Measurements from ENCODE around the gene SNCAIP.

Gene SNCAIP

GRCh38 chr5:122400938-122401337 is 88.9 kb downstream of the SNCAIP start:
- DNase-seq: no peak

DNA sequence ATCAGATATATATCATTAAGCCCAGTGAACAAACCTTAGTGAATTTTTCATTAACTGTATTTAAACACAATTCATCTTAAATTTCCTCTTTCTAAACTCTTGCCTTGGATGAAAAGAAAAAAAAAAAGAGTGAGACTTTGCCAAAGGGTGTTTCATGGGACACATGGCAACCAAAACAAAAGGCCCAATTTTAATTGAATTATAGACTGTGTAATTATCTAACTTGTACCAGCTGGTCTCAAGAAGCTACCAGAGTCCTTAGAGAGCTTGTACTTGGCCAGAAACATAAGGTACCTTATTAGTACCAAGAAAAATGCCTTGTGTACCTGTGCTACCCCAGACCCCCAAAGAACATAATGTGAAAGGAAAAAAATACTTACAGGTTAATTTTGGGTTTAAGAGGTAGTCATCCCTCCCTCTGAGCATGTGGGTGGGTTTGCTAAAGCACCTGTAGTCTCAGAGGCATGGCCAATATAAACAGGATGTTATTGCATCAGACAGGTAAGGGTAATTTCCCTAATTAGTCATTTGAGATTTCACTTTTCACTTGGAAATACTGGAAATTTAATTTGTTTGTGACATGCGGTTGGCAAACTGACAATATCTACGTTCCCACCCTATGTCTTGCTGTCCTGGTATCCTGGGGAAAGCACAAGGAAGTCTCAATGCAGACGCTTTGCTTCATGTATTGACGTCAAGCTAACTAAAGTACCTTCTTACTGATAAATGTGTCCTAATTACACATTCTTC is 90.1 kb downstream of the SNCAIP start:
- no peak for DNase-seq

GRCh38 chr5:122402955-122403685 is 91.1 kb downstream of the SNCAIP start:
- DNase-seq: no peak

GRCh38 chr5:122404018-122404417 is 92.0 kb downstream of the SNCAIP start:
- no peak for DNase-seq

DNA sequence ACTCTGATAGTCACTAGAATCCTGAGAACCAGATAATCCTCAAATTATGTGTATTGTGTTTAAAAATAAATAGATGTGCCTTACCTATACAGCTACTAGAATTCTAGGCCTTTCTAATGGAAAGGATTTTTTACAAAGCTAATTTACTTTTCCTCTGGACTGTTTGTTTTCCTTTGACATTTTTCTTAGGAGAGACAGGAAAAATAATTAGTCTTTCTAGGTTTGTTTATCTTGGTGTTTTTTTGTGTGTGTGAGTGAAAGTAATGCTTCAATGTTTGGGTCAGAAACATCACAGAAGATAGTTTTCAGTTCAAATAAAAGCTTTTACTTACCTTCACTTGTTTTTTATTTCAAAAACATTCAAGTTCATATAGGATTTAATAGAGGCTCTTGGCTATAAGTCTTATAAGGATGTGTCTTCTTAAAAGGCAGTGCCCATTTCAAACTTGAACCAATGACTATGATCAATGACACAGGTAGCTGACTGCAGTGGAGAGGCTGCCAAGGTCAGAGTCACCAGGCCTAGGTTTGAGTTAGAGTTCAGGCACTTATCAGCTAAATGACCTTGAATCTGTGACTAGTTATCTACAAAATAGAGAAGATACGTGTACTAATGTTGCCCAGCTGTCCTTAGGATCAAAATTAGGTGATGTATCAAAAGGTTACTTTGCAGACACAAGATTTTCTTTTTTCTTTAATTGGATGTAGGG is 92.8 kb downstream of the SNCAIP start:
- DNase-seq: no peak

DNA sequence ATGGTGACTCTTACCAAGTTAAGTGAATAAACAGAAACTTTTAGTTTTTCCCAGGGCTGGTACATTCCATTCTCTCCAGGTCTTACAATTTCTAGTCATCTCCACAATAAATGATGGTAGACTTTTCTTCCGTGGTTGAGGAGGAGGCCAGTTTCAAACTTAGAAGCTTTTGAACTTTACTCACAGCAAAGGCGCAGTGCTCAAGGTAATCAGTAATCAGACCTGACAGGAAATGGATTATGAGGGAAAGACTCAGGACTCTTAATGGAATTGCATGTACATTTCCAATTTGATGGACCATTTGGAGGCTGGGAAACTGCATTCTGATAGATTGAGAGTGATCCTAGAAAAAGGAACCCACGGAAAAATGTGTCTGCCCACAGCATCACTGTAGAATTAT is 93.7 kb downstream of the SNCAIP start:
- no peak for DNase-seq

- DNase-seq: no peak
Observed at GRCh38 chr5:122406181-122406580, 94.1 kb downstream of the SNCAIP start.

DNA sequence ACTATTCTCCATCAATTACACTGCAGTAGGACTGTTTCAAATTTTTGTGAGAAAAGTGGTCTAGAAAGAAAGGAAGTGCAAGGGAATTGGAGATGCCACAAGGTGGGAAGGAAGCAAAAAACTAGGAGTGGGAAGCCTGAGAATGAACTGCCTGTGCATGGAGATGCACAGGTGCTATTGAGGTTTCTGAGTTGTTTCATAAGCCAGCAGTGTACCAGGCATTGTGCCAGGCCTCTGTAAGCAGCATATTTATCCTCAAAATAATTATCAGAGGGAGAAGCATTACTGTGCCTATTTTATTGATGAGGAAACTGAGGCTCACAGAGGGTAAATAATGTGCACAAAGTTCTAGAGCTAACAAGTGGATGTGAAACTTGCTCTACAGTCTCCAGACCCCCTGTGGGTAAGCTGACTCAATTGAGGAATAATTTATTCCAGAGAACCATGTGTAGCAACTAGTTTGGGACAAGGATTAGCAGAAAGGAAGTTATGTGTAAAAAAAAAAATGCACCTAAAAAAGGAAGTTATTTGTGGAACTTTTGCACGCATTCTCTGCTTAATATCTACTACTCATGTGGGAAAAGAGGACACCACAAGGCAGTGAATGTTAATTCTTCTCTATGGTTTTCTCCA is 96.7 kb downstream of the SNCAIP start:
- DNase-seq: no peak

- DNase-seq: no peak
Observed at GRCh38 chr5:122412966-122413365, 100.9 kb downstream of the SNCAIP start.

GRCh38 chr5:122413722-122414121 is 101.7 kb downstream of the SNCAIP start:
- DNase-seq: no peak

DNA sequence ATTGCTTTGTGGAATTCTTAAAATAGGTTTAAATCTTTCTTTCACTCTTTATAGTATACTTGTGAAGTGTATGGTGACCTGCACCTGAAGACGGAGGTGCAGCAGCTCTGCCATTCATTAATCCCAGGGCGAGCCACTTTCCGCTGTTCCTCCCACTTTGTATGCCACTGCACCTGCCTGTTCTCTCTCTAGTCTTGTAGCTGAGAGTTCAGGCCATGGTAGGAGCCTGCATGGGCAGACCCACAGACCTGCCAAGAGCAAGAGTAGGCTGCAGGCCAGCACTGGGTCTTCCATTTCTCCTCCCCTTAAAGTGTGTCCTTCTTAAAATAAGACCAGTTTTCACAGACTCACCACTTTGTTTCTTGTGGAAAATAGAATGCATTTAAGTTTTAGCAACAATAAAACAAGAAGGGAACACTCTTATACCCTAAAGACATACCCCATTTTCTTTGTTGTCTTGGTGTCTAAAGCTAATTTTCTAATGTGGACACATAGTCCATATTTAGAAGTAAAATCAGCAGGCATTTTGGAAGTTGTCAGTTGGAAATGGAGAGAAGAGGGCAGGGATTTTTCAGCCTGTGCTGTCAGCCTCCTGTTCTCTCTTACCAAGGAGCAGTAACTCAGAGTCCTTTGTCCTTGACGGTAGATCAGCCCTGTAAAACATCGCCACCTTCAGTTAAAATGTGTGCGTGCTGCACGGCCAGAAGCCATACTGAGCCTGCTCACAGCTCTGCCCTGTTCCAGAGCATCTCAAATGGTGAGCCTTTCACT is 103.2 kb downstream of the SNCAIP start:
- peak in 1 of 5 donors; percentile 4 for DNase-seq

DNA sequence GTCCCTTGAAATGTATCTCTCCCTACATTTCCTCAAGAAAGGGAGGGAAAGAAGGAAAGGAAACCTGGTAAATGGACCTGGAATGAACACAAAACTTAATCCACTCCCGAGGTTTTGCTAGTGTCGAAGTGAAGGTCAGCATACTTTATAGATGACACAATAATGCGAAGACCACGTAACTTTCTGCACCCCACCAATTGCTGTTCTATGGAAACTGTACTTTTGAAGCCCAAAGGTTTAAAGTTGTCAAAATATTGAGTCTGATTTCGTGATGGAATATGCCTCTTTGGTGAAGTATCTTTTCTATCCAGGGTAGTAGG is 103.7 kb downstream of the SNCAIP start:
- no peak for DNase-seq

DNA sequence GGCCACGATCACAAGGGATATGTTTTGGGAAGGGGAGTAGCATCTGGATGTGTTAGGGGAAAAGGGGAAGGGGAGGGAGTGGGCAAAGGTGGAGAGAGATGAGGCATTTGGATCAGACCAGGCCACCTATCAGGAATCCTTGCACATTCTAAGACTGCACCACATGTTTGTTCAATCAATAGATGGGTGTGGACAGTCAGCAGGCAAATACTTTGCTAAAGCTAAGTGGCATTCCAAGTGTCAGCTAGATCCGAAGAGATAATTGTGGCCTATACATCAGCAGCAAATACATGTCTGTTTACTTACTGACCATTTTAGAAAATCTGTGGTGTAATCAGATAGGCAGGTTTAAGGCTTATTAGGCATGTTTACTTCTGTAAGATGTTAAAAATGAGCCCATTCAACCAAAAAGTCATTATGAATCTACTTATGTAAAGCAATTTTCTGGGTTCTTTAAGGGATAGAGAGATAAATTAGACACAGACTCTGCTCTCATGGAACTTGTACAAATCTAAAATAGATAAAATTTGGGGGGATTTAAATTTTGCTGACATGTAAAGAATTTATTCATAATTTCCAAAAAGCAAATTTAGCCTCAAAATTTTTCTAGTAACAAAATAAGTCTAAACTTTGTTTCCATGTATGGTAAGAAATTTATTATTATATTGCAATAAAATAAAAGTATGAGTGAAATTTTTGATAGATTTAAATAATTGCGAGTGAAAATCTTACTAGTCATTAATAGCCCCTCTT is 107.3 kb downstream of the SNCAIP start:
- no peak for DNase-seq

GRCh38 chr5:122420091-122420490 is 108.1 kb downstream of the SNCAIP start:
- DNase-seq: no peak

DNA sequence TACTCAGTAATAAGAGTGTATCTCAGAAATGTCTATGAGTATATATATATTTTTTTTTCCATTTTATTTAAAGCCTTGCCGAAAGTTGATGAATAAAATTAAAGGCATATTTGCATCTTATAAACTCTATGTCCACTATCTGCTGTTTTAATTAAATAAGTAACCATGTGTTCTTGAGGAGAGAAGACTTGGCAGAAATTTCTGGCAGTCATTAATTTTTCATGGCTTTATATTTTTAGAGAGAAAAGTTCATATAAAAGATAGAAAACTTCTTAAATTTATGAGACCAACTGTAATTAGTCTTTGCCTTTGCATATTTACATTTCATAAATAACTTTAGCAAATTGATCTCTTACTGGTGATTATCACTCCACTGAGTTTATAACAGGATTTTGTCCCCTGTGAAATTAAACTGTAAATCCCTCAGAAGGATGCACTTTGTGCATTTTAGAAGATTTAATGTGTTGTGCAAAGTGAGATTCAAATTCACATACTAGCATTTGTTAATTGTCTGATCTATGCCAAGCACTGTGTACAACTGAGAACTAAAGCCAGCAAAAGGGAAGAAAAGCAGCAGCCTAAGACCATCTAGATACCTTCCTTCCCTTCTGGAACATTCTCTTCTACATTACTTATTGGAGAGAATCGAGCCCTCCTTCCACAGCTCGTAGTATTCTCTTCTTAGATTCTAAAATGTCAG is 108.7 kb downstream of the SNCAIP start:
- no peak for DNase-seq

DNA sequence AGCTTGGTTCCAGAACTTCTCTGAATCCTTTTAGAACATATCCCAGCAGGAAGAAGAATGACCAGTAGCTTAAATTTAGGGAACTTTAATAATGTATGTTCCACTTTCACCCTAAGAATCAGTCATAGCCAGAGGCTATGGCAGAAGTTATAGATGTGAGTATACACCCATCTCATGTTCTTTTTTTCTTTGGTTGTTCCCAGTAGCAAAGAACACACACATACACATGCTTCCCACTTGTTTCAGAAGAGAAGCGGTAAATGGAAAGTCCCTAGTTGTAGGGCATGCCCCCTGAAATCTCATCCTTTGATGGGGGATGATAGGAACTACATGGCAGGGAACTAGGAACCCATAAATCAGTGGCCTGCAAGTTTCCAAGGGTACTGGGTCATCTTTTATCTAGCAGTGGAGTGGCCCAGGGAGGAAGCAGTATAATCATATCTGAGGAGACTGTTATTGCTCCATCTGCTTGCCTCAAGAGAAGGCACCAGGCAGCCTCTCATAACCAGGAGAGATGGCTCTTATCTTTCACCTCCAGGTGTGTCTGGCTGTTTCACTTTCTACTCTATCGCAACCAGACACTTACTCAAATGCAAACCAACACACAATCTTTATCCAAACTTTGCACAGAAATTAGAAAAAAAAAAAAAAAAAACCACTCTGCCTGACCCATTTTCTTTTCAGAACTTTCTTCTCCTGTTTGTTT is 109.5 kb downstream of the SNCAIP start:
- no peak for DNase-seq

GRCh38 chr5:122423221-122423620 is 111.2 kb downstream of the SNCAIP start:
- no peak for DNase-seq

- no peak for DNase-seq
Observed at GRCh38 chr5:122424132-122424531, 112.1 kb downstream of the SNCAIP start.

DNA sequence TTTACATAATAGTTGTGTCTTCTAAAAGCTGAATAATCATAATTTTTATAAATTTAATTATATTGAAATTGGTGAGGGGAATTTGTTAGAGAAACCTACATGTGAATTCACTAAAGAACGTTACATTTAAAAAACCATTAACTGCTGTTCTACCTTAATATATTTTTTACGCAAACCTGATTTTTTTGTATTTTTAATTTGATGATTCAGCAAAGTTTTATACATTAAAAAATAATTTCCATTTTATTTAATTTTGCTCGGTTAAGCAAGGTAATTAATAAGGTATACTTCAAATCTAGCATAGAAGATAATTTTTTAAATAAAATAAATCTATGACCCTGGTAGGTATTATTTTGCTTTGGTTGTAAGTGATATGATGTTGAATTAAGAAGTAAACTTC is 114.3 kb downstream of the SNCAIP start:
- DNase-seq: no peak

DNA sequence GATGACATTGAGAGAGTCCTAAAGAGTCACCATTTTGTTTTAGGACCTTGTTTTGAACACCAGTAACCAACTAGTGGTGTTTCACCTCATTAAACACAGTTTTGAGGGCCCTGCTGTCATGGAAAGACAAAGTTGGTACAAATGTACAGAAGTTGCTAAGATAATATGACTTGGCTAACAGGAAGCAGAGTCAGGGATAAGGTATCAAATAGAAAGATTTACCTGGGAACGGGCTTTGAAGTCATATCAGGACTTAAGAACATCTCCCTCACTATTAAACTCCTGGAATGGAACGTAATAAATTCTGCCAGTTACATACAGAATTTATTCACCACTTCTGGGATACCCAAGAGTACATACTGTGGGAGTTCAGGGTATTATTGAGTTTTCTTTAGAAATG is 115.6 kb downstream of the SNCAIP start:
- no peak for DNase-seq

Data from T-helper 1 cell (primary cell).